Measurements from ENCODE around the gene NADSYN1. TPM values are rescaled to one million over a fixed set of nuclear protein-coding genes. Genes with fewer than 3 reads are reported as not detected.

NADSYN1 gene
- total and polyA plus RNA-seq, 8 donors, result 18.4 to 77.3 (median 29.4) TPM

DNA sequence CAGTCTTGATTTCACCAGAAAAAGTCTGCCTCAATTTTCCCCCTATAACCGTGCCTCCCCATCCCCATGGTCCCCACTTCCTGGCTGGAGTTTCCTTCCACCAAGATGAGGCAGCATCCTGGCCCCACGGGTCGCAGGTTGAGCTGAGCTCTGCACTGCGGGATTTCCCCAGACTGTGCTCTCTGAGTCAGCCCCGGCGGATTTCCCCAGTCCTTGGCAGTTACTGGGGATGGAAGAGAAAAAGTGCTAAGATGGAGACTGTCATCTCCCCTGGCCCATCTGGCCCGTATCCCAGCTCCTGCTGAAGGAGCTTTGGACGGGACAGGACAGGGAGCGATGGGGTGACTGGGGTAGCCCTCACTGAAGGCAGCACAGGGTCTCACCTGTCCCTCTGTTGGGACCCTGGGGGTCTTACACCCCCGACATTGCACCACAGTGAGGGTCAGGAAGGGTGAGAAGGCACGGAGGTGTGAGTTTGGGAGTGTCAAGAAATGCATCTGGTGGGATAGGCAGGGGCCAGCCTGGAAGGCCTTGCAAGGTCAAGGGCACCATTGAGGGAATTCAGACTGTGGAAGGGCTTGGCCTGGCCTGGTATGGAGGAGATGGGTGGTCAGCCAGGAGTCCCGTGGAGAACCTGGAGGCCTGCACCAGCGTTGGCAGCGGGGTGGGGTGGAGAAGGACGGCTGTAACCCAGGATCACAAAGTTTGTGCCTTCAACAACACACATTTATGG, 36.5 kb downstream of the NADSYN1 start:
- 82% methylated on average over 15 of the region's 15 CpGs for WGBS, 2 donors
- Histone ChIP-seq H3K9me3 (no peaks in the 10 kb centered on the region), H3K4me3 (no peak overlapping the region), H3K27ac (no peak overlapping the region), H3K27me3 (no peaks in the 10 kb centered on the region), H3K36me3 (peaks cover 0 to 14% (median 0%) of the 10 kb centered on the region in 3 donors), H3K4me1 (no peaks in the 10 kb centered on the region)
- DNase-seq (peak in 1 of 6 donors; percentile 43), ATAC-seq (peak in 1 of 4 donors; percentile 53), FAIRE-seq (no peak)
- intact Hi-C loops (cut with DNase I), result no loop called here
- TF ChIP-seq, protein P1, sequence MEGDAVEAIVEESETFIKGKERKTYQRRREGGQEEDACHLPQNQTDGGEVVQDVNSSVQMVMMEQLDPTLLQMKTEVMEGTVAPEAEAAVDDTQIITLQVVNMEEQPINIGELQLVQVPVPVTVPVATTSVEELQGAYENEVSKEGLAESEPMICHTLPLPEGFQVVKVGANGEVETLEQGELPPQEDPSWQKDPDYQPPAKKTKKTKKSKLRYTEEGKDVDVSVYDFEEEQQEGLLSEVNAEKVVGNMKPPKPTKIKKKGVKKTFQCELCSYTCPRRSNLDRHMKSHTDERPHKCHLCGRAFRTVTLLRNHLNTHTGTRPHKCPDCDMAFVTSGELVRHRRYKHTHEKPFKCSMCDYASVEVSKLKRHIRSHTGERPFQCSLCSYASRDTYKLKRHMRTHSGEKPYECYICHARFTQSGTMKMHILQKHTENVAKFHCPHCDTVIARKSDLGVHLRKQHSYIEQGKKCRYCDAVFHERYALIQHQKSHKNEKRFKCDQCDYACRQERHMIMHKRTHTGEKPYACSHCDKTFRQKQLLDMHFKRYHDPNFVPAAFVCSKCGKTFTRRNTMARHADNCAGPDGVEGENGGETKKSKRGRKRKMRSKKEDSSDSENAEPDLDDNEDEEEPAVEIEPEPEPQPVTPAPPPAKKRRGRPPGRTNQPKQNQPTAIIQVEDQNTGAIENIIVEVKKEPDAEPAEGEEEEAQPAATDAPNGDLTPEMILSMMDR (IDR thresholded peaks at IDR 0.05), result no peak

DNA sequence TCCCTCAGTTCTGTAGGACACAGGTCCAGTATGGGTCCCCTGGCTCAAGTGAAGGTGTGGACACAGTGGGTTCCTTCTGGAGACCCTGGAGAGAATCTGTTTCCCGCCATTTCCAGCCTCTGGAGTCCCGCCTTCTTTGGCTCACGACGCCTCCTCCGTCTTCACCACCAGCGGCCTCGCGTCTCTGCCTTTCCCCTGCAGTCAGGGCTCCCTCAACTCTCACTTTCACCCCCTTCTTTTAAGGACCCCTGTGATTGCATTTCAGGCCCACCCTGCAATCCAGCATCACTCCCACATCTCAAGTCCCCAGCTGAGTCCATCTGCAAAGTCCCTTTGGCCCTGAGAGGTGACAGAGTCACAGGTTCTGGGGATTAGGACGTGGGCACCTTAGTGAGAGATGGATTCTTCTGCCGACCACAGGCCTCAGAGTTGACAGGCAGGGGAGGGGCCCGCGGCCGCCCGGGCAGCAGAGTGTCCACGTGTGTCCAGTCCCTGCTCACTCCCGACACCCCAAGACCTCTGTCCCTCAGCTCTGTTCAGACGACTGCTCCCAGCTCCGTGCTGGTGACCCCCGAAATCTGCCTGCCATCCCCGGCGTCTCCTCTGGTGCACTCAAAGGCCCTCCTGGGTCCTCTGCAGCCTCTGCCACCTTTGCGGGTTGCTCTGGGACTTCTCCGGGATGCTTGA, 37.2 kb downstream of the NADSYN1 start:
- Histone ChIP-seq H3K36me3 (peaks cover 0 to 18% (median 0%) of the 10 kb centered on the region in 3 donors), H3K27ac (no peak overlapping the region), H3K27me3 (no peaks in the 10 kb centered on the region), H3K9me3 (no peaks in the 10 kb centered on the region), H3K4me1 (no peaks in the 10 kb centered on the region), H3K4me3 (no peak overlapping the region)
- intact Hi-C loops (cut with DNase I), result no loop called here
- 92% methylated on average over 23 of the region's 23 CpGs for WGBS, 2 donors
- DNase-seq (peak in 1 of 6 donors; percentile 33), ATAC-seq (no peak), FAIRE-seq (no peak)
- TF ChIP-seq, protein P1 (IDR thresholded peaks at IDR 0.05), result no peak

DNA sequence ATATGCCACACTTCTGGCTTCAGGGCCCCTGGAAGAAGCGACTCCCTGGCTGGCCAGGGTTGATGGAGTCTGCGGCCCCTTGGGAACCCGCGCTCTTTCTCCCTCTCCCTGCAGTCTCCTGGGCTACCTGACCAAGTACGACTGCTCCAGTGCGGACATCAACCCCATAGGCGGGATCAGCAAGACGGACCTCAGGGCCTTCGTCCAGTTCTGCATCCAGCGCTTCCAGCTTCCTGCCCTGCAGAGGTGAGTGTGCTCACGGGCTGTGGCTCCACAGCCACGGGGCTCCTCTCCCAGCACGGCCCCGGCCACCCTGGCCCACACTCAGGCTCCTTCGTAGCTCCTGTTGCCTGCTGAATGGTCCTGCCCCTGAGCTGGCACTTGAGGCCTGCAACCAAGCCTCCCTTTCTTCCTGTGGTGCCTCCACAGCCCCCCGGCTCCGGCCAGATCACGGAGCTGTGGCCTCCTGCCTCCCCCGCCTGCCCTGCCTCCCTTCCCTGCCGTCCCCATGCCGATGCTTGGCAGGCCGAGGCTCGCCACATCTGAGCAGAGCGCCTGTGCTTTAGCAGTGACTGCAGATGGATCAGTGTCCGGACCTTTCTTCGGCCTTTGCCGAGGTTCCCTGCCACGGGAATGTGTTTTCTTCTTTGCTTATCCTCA, 37.9 kb downstream of the NADSYN1 start:
- ATAC-seq, result no peak
- Histone ChIP-seq H3K4me3 (no peak overlapping the region), H3K27me3 (no peaks in the 10 kb centered on the region), H3K4me1 (no peaks in the 10 kb centered on the region), H3K36me3 (peaks cover 0 to 18% (median 0%) of the 10 kb centered on the region in 3 donors), H3K9me3 (no peaks in the 10 kb centered on the region), H3K27ac (no peak overlapping the region)
- intact Hi-C loops (cut with DNase I), result no loop called here
- FAIRE-seq, result no peak
- 96 to 97% methylated on average over 28 of the region's 28 CpGs for WGBS, 2 donors
- TF ChIP-seq, protein P1 (IDR thresholded peaks at IDR 0.05), result no peak
- DNase-seq, result peak in 1 of 6 donors; percentile 49

DNA sequence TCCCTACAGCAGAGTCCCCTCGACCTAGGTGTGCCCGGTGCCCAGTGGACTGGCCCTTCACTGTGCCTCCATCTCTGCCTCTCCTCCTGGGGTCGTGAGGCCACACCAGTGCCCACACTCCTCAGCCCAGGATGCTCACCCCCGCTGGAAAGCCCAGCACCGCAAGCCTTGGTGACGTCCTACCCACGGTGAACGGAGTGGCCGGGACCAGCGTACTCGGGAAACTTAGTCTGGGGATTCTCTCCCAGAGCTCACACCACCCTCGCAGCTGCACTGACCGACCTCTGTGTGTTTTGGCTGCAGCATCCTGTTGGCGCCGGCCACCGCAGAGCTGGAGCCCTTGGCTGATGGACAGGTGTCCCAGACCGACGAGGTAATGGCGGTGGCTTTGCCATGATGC, 38.5 kb downstream of the NADSYN1 start:
- Histone ChIP-seq H3K9me3 (no peaks in the 10 kb centered on the region), H3K27me3 (no peaks in the 10 kb centered on the region), H3K36me3 (peaks cover 0 to 18% (median 0%) of the 10 kb centered on the region in 3 donors), H3K4me3 (no peak overlapping the region), H3K27ac (no peak overlapping the region), H3K4me1 (no peaks in the 10 kb centered on the region)
- DNase-seq (peak in 2 of 6 donors; percentile 41 to 44), ATAC-seq (no peak), FAIRE-seq (no peak)
- 92 to 93% methylated on average over 15 to 19 of the region's 19 CpGs for WGBS, 2 donors
- intact Hi-C loops (cut with DNase I), result no loop called here
- TF ChIP-seq, protein P1 (IDR thresholded peaks at IDR 0.05), result no peak
